ENCODE data around the gene GMPPA. TPM values are rescaled to one million over a fixed set of nuclear protein-coding genes. Genes with fewer than 3 reads are reported as not detected.
A peak's percentile ranks its signal among the peaks of the same experiment; 100 is the strongest.

The GMPPA gene
- total and polyA plus RNA-seq, 9 of the 15 experiments (the other 6 are each of a cell fraction or from before 2014, with no cell fraction given), result 7.0 to 101 (median 66.7) TPM

DNA sequence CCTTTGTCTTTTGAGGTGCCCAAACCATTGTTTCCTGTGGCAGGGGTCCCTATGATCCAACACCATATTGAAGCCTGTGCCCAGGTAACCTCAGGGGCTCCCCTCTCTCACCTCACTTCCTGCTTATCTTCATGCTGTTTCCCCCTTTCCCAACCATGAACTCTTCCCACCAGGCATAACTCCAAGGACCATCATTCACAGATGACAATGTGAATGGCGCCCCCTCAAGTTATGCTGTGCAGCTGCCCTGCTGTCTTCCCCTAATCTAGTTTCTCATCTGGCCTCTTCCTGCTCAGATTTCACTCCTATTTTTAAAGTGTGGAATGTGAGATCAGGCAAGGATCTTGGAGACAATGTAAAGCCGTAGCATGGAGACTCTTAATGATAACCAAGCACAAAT lies 1.4 kb downstream of the GMPPA start (continued):
- TF ChIP-seq KDM2B (CRISPR knock-in tag; IDR thresholded peaks at IDR 0.05), result no peak
- 0 out of 4 replicates have a peak, but pooled peaks of 1 of the 2 experiments have one; percentile 35 for TF ChIP-seq NONO (IDR thresholded peaks at IDR 0.05; ENCODE audit: low read depth in 2 of 2, low read length in 1 of 2)
- 0 out of 2 replicates have a peak, but pooled peaks have one; percentile 21 for TF ChIP-seq CREM (IDR thresholded peaks at IDR 0.05; ENCODE audit: low read depth)
- TF ChIP-seq ATF7 (IDR thresholded peaks at IDR 0.05), result peak; percentile 83
- peak in 1 of 2 experiments; percentile 77; a peak in 2 of 4 replicates for TF ChIP-seq FOXK2 (conservative IDR thresholded peaks at IDR 0.05 in 1 of 2, IDR thresholded peaks at IDR 0.05 in 1 of 2; ENCODE audit: low read depth in 2 of 2)
- TF ChIP-seq CBFA2T2 (conservative IDR thresholded peaks at IDR 0.05), result 0 out of 2 replicates have a peak, but pooled peaks have one; percentile 35
- TF ChIP-seq JUND (IDR thresholded peaks at IDR 0.05; ENCODE audit: borderline replicate concordance, low read depth, low read length), result peak; percentile 35; the same call in 1 of the 2 replicates
- 0 out of 3 replicates have a peak, but pooled peaks have one; percentile 49 for TF ChIP-seq JUND (tag; IDR thresholded peaks at IDR 0.05; ENCODE audit: borderline replicate concordance, low read depth, low read length)
- TF ChIP-seq TAF15 (IDR thresholded peaks at IDR 0.05; ENCODE audit: low read depth, low read length), result no peak
- TF ChIP-seq, protein P1, sequence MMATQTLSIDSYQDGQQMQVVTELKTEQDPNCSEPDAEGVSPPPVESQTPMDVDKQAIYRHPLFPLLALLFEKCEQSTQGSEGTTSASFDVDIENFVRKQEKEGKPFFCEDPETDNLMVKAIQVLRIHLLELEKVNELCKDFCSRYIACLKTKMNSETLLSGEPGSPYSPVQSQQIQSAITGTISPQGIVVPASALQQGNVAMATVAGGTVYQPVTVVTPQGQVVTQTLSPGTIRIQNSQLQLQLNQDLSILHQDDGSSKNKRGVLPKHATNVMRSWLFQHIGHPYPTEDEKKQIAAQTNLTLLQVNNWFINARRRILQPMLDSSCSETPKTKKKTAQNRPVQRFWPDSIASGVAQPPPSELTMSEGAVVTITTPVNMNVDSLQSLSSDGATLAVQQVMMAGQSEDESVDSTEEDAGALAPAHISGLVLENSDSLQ (IDR thresholded peaks at IDR 0.05), result peak; percentile 44
- TF ChIP-seq YBX1 (IDR thresholded peaks at IDR 0.05), result no peak
- peak in 1 of 2 experiments; percentile 37; a peak in 2 of 4 replicates for TF ChIP-seq RAD21 (CRISPR knock-in tag; conservative IDR thresholded peaks at IDR 0.05 in 1 of 2, IDR thresholded peaks at IDR 0.05 in 1 of 2)
- TF ChIP-seq MTA3 (IDR thresholded peaks at IDR 0.05; ENCODE audit: borderline replicate concordance), result peak; percentile 44; the same call in 1 of the 2 replicates
- peak; percentile 48; the same call in 1 of the 2 replicates for TF ChIP-seq ETV1 (tag; conservative IDR thresholded peaks at IDR 0.05; ENCODE audit: low read depth)
- TF ChIP-seq NCOR1 (IDR thresholded peaks at IDR 0.05), result 0 out of 2 replicates have a peak, but pooled peaks have one; percentile 7
- no peak for TF ChIP-seq ZNF174 (CRISPR knock-in tag; IDR thresholded peaks at IDR 0.05)
- TF ChIP-seq HNRNPUL1 (IDR thresholded peaks at IDR 0.05; ENCODE audit: low read length), result no peak
- TF ChIP-seq DPF2 (IDR thresholded peaks at IDR 0.05), result peak; percentile 50; the same call in 1 of the 2 replicates
- 0 out of 2 replicates have a peak, but pooled peaks have one; percentile 25 for TF ChIP-seq TCF3 (CRISPR knock-in tag; IDR thresholded peaks at IDR 0.05)
- TF ChIP-seq PHF21A (IDR thresholded peaks at IDR 0.05; ENCODE audit: borderline replicate concordance, low read depth), result 0 out of 2 replicates have a peak, but pooled peaks have one; percentile 59
- peak; percentile 46 for TF ChIP-seq NUFIP1 (IDR thresholded peaks at IDR 0.05; ENCODE audit: partially characterized antibody)
- TF ChIP-seq TEAD4 (IDR thresholded peaks at IDR 0.05; ENCODE audit: low read length), result peak; percentile 76
- TF ChIP-seq TEAD4 (CRISPR knock-in tag; IDR thresholded peaks at IDR 0.05; ENCODE audit: borderline replicate concordance), result no peak
- TF ChIP-seq, protein P2, sequence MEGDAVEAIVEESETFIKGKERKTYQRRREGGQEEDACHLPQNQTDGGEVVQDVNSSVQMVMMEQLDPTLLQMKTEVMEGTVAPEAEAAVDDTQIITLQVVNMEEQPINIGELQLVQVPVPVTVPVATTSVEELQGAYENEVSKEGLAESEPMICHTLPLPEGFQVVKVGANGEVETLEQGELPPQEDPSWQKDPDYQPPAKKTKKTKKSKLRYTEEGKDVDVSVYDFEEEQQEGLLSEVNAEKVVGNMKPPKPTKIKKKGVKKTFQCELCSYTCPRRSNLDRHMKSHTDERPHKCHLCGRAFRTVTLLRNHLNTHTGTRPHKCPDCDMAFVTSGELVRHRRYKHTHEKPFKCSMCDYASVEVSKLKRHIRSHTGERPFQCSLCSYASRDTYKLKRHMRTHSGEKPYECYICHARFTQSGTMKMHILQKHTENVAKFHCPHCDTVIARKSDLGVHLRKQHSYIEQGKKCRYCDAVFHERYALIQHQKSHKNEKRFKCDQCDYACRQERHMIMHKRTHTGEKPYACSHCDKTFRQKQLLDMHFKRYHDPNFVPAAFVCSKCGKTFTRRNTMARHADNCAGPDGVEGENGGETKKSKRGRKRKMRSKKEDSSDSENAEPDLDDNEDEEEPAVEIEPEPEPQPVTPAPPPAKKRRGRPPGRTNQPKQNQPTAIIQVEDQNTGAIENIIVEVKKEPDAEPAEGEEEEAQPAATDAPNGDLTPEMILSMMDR (IDR thresholded peaks at IDR 0.05 in 2 of 3, conservative IDR thresholded peaks at IDR 0.05 in 1 of 3; ENCODE audit: insufficient read depth in 2 of 3, low read depth in 1 of 3, low read length in 3 of 3), result peak; percentile 34 to 61 (median 57); a peak in 5 of 6 replicates
- TF ChIP-seq TGIF2 (CRISPR knock-in tag; IDR thresholded peaks at IDR 0.05), result no peak

Data from K562 (cell line).